HG02884 (cell line): ENCODE results near the gene MAN1A1.
A peak's percentile ranks its signal among the peaks of the same experiment; 100 is the strongest.

Source experiments
- ATAC-seq: cut with Tn5 transposase; IDR thresholded peaks from one replicate; pipeline ENCODE4 v1.9.1; 2021; ENCODE audit warnings: mild to moderate bottlenecking, moderate library complexity; ENCODE audit not compliant: unreplicated experiment

The MAN1A1 gene

GRCh38 chr6:119152187-119152586 lies 197.4 kb downstream of the MAN1A1 start:
- no peak for ATAC-seq

DNA sequence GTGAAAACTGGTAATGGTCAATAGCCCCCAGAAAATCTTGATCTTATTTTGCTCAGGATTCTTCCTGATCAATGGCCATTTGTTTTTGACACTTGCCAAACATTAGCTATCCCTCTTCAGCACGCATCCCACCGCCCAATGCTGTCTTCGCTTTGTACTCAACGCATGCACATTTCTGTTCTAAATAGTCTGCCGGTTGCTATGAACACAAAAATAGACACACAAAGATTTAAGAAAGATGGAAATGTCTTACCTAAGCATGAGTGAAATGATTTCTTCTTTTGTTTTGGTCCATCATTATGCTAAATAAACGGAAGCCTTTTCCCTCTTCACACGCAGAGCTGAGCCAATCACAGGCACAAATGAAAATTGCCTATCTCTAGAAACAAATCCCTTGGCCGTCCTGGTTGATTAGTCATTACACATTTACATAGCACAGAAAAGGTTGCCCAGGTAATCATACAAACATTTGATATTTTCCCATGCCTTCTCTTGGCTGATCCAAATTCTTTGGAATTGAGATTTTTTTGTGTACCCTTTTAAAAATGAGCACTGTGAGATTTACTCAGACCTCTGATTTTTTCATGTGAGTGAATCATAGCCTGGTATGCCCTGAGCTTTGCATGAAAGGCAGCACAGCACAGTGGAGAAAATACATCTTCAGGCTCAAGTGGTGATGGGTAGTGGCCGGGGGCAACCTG lies 200.6 kb downstream of the MAN1A1 start:
- no peak for ATAC-seq

DNA sequence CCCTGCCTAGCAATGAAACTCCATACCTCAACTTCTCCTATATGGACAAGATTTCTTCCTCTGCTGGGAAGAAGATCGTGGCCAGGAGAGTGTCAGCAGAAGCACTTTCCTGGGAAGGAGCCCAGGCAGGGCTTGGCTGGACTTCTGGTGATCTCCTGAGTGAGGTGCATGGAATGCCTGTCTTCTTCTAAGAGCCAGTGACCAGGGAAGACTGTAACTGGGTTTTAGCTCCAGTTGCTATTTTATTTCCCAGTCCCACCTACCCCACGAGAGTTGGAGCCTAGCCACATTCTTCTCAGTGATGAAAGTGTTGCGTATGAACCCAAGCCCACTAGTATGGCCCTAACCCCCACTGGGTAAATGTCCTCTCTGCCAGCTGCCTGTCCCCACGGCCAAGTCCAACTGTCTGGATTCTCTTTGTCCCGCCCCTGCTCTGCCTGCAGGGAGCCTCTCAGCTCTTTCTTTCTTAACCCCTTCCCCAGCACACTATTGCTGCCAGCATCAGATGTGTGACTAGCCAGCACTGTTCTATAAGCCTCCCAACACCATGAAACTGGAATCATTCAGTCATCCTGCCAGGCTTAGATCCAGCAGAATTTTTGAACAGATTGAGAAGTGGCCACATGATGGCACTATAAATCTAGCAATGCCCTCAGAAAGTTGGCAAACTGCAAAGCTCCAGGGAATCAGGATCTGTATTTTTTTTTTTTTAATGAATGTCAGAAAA lies 201.3 kb downstream of the MAN1A1 start:
- ATAC-seq: no peak

DNA sequence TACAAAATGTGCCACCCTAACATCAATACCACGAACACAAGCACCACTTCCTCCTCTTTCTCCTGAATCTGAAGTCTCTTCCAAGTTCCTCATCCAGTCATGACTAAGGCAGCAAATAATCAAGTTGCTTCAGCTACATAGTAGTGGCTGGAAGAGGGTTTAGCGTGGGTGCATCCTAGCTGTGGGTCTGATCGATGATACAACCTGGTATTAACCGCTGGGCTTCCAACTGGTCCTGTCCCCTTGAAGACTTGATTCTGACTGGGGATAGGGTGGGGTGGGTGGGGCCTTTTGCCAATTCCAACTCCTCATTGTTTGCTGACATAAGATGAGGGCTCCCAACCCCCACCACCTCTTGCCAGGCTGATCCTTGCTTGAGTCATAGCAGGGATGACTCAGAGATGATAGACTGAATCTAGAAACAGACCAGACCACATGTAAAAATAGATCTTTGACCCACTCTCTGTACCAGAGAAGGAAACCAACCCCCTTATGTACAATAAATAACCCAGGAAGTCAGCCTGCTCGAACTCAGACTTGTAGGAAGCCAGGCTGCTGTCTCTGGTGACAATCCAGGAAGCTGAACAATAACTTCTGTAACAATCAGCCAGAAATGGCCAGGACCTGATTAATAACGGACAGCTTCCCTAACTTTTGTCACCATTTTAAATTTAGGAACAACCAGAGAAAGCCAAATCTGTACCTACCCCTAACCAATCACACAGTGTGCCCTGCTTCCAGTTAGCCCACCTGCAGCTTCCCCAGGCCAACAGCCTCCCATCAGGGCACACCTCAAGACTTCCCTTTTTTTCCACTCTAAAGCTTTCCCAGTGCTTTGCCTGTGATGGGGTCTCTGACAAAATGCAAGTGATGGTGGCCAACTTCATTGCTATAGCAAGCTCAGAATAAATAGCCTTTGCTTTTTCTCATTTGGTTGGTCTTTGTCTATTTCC lies 202.2 kb downstream of the MAN1A1 start:
- ATAC-seq: peak; percentile 99

GRCh38 chr6:119145111-119145510 lies 204.4 kb downstream of the MAN1A1 start:
- no peak for ATAC-seq

DNA sequence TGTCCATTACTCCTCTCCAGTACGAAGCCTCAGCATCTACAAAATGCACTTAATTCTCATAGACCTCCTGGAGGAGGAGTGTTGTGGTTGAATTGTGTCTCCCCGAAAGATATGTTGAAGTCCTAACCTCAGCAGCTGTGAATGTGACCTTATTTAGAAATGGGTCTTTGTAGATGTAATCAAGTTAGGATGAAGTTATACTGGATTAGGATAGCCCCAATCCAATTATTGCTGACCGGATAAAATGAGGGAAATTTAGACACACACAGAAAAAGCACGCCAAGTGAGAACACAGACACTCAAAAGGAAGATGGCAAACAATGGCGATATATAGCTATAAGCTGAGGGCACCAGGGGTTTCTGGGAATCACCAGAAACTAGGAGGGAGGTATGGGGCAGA lies 206.9 kb downstream of the MAN1A1 start:
- no peak for ATAC-seq

DNA sequence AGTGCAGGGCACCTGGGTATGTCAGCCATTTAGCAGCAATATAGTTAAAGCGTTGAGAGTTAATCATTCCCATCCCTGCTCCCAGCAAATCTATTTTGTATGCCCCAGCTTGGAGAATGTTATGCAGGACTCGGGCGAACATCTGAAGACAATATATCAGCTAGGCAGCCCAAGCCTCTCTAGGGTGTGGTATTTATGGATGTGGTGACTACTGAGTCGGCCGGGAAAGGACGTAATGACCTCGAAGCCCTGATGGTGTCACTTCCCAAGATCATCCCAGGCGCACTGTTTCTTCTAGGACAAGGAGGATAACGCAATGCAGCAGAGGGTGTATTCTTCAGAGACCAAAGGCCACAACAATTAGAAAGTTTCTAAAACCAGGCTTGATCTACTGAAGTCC lies 207.5 kb downstream of the MAN1A1 start:
- no peak for ATAC-seq

GRCh38 chr6:119140196-119141140 lies 209.1 kb downstream of the MAN1A1 start:
- no peak for ATAC-seq

DNA sequence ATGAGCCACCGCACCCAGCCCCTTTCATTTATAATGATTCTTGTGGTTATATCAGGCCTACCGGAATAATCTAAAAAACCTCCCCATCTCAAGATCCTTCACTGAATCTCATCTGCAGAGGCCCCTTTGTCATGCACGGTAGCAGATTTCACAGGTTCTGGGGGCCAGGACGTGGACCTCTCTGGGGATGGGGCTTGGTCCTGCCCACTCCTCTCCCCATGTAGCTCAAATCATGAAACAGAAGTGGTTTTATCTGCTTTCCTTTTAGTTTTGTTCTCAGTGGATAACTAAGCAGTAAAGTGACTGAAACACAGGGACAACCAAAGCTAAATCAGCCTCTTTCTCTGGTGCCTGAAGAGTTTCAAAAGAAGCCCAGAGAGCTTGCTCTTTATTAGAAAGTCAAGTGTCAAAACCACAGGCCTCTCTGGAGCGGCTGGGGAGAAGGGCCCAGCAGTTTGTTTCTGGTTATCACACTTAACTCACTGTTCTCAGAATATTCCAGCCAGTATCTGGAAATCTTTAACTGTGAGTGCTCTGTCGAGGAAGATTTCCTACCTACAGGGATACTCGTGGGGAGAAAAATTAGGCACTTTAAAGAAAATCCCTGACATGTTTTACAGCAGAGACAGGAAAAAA lies 210.5 kb downstream of the MAN1A1 start:
- peak; percentile 70 for ATAC-seq

DNA sequence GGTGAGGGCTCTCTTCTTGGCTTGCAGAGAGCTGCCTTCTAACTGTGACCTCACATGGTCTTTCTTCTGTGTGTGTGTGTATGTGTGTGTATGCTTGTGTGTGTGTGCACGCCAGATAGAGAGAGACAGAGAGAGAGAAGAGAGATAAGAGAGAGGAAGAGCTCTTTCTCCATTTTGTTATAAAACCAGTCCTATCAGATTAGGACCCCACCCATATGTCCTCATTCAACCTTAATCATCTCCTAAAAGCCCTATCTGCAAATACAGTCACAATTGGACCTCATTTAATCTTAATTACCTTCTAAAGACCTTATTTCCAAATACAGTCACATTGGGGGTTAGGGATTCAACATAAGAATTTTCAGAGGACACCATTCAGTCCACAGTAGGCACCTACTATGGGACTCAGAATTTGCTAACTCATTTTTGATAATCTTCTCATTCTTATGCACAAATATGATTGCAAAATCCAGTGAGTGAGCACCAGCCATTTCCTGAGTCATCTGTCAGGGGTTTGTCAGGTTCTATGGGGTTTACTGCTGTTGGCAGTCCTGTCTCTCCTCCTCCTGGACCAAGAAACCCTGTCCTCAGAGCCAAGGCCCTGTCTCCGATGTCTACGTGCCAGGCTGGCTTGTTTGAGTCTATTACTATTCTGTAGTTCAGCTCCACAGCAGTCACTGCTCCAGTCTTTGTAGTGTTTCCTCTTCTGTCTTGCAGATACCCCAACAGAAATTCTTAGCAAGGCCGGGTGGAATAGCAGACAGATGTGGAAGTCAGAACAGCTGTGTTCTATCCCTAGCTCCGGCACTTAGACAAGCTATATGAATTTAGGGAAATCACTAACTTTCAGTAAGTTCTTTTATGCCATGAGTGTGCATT lies 212.1 kb downstream of the MAN1A1 start:
- no peak for ATAC-seq

- no peak for ATAC-seq
Measured at GRCh38 chr6:119134752-119135151, 214.8 kb downstream of the MAN1A1 start.

DNA sequence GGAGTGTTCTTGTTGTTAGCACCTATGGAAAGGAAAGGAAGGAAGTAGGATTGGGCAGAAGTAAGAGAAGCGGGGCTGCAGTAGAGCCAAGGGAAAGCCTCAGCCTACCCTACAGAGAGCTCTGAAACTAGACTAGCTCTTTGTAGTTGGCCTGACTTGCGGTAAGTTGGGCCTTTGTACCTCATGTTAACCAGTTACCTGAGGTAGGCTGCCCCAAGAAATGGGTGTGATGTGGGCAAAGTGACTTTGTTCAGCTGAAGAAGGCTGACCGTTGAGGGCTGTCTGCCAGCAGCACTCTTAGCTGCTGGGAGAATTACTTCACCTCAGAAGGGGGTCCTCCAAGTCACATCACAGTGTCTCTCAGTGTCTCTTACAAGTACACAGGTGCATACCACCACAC lies 216.2 kb downstream of the MAN1A1 start:
- ATAC-seq: no peak

DNA sequence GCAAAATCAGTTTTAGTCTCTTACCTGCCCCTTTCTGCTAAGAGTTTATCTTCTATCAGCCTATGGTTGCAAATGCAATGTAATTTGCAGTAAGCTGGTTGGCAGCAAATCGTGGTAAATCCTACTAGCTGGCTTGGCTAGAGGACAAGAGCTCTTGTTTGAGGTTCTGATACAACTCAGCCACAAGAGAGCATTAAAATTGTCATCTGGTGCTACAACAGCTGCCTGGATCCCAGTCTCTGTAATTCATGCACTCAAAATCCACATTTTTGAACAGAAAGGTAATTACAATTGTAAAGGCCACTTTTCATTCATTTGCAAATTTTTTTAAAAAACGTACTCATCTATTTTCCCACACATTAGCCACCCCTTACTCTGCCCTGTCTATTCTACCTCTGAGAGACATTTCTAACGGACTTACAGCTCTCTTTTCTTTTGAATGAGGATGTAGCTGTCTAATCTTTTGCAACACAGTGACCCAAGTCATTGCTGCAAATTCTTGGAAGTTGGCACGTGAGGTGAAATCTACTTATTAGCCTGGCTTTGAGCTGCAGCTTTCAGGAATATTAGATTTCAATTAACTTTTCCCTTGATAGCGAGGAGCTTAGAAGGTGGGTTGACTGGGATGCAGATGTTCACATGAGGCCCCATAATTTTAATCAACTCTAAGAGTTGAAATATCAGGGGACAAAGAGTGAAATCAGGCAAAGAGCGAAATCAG lies 217.1 kb downstream of the MAN1A1 start:
- ATAC-seq: no peak

GRCh38 chr6:119129968-119130484 lies 219.5 kb downstream of the MAN1A1 start:
- peak; percentile 7 for ATAC-seq

DNA sequence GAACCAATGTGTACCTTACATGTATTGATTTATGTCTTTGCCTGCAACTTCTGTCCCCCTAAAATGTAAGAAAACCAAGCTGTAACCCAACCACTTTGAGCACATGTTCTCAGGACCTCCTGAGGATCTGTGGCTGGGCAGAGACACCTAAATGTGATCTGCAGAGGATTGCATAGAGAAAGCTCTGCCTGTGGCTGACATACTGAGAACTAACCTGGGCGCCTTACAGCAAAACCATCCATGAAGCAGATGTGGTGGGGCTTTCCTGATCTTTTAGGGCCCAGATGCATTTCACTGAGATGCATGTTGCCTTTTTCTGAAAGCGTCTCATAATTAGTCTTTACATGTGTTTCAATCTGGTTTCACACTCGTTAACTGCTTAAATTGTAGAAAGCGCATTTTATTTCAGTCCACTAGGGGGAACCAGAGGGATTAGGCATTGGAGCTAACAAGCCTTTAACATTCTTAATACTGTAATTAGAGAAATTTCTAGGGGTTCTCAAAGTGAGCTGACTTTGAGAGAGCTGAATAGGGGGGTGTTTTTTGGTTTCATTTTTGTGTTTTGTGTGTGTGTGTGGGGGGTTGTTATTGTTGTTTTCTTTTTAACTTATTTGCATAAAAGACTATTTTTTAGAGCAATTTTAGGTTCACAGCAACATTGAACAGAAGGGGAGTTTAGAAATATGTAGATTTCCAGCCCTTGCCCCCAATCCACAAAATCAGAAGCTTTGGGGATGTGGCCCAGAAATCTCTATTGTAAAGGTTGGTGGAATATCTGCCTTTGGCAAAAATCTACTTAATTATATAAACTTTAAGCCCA lies 220.2 kb downstream of the MAN1A1 start:
- peak; percentile 79 for ATAC-seq

DNA sequence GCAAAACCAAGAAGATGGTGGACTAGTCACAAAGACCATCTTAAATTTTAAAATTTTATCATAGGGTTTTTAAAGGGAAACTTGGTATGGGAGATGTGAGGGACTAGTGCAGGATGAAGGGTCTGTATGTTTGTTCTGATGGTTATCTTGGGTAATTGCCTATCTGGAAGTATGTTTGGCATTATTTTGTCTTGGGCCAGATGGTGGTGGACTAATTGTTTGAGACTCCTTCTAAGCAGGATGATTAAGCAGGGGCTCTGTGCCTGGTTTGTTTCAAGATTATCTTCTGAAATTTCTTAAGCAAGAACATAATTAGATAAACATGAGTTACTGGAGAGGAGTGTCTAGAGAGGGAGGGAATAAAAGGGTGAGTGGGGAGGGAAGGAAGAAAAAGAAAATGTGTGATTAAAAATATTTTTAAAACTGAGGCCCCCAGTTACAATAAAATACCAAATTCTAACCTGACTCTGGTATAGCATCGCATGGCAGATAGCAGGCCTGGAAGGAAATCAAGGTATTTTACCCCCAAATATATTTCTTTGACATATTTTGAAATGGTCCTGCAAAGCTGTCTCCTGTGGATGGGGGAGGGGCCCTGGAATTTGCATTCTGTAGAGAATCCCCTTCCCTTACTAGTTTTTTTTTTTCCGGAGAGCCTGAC lies 221.2 kb downstream of the MAN1A1 start:
- no peak for ATAC-seq

DNA sequence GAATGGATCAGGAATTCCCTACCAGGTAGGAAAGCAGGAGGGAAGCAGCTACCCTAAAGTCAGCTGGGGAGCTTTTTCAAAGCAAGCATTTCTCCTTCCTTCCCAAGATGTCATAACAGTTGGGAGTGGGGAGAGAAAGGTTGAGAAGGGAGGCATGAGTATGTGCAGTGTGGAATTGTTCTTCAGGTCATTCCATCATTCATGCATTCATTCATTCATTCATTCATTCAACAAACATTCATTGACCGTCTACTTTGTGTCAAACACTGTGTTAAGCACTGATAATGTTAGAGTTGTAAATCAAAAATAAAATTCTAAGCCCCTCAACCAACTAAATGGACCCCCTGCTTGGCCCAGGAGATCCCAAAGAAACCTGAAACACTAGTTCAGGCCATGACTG lies 221.9 kb downstream of the MAN1A1 start:
- ATAC-seq: no peak
